ENCODE results near the gene SLC25A52.

The SLC25A52 gene

DNA sequence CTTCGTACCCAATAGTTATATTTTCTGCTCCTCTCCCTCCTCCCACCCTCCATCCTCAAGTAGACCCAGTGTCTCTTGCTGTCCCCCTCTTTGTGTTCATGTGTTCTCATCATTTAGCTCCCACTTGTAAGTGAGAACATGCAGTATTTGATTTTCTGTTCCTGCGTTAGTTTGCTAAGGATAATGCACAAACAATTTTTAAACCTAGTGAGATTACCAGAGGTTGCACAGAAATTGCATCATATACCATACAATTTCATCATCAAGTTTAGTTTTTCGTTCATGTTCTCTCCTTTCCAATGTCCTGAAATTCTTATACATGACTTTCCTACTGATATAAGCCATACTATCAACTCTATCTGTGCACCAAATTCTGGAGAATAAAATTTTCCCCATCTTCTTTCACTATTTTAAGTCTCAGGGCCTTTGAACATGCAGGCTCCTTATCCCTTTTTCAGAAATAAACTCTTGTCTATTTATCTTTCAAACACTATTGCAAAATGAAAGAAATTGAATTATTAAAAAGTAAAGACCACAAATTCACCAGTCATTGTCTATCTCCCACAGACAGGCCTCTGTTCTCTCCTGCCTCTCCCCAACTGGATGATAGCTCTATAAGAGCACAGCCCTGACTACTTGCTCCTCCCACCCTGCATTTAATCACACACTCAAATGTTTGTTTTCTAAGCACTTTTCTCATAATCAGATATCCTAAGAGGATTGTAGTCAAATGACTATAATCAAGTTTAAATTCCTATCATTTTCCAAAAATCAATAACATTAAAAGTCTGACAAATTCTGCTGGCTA, 49.1 kb downstream of the SLC25A52 start:
- TF ChIP-seq, protein P1, sequence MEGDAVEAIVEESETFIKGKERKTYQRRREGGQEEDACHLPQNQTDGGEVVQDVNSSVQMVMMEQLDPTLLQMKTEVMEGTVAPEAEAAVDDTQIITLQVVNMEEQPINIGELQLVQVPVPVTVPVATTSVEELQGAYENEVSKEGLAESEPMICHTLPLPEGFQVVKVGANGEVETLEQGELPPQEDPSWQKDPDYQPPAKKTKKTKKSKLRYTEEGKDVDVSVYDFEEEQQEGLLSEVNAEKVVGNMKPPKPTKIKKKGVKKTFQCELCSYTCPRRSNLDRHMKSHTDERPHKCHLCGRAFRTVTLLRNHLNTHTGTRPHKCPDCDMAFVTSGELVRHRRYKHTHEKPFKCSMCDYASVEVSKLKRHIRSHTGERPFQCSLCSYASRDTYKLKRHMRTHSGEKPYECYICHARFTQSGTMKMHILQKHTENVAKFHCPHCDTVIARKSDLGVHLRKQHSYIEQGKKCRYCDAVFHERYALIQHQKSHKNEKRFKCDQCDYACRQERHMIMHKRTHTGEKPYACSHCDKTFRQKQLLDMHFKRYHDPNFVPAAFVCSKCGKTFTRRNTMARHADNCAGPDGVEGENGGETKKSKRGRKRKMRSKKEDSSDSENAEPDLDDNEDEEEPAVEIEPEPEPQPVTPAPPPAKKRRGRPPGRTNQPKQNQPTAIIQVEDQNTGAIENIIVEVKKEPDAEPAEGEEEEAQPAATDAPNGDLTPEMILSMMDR (IDR thresholded peaks at IDR 0.05; ENCODE audit: insufficient read depth, missing control alignments), result no peak
- FAIRE-seq, result peak; percentile 16
- DNase-seq (ENCODE audit: insufficient read length, low spot score), result no peak

DNA sequence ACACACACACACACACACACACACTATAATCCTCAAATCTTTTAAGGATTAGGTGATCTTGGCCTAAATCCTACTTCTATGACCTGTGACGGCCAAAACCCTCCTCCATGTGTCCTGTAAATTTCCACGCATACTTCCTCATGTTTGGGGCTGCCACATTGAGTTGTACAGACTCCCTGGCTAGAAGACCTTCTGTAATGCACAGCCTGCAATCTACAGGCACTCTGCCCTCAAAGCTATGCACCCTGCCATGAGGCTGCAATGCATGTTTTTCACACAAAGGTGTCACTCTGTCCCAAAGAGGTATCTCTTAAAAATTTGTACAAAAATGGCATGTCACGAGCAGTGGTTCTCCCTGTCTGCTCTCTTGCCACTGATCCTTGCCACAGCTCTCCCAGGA, 49.9 kb downstream of the SLC25A52 start:
- no peak for FAIRE-seq
- TF ChIP-seq, protein P1 (IDR thresholded peaks at IDR 0.05; ENCODE audit: insufficient read depth, missing control alignments), result no peak
- DNase-seq (ENCODE audit: insufficient read length, low spot score), result no peak

All from D721Med (cell line).